Peyer's patch (tissue), 4 donors: Measurements from ENCODE around the gene ROPN1B.
"Not testable (repeated sequence)": the region's sequence is repeated elsewhere in the genome, so short reads cannot be mapped to it uniquely, and the experiment has no call there.

Source experiments
- POLR2A ChIP-seq, 2 donors: fragments of 450-650 bp; IDR thresholded peaks; one replicate each; pipeline ENCODE4 v1.5.1; 2017; ENCODE audit warnings: antibody characterized with exemption in 2 of 2, mild to moderate bottlenecking in 2 of 2, moderate library complexity in 2 of 2
- TF ChIP-seq, protein P1 (sequence below), 6 experiments: fragments of 450-650 bp in 4 of 6; fragments of 200-600 bp in 2 of 6; sonication (generic) in 1 of 6; IDR thresholded peaks; one replicate each; pipeline ENCODE4 v1.5.1; 2017 to 2019; ENCODE audit warnings: antibody characterized with exemption in 6 of 6, mild to moderate bottlenecking in 3 of 6, moderate library complexity in 1 of 6

DNA sequence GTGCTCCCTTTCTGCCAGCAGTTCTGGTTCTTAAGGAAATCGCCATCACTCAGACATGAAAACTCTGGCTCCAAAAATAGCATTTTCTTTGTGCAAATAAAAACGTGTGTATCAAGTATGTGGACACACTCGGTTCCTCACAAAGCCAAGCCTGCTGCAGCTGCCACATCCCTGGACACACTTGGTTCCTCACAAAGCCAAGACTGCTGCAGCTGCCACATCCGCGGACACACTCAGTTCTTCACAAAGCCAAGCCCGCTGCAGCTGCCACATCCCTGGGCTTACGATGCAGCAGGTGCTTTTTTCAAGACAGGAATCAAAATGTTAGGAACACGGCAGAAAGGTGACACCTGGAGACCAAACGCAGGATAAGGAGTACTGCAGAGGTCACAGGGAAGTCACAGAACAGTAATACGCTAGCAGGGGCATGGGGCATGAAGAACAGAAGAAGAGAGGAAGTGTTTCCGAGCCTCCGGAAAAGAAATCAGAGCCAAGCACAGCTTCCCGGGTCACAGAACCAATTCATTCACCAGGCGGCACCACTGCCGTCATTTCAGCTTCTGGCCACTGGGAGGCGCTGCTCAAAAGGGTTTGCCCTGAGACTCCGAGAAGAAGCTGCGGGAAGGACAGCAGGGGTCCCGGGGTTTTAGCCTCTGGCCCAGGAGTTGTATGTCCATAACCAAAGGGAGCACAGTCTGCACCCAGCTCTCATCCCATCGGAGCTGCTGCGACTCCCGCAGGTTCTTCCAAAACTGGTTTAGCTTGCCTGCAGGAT lies 40.0 kb upstream of the ROPN1B start:
- TF ChIP-seq, protein P1, sequence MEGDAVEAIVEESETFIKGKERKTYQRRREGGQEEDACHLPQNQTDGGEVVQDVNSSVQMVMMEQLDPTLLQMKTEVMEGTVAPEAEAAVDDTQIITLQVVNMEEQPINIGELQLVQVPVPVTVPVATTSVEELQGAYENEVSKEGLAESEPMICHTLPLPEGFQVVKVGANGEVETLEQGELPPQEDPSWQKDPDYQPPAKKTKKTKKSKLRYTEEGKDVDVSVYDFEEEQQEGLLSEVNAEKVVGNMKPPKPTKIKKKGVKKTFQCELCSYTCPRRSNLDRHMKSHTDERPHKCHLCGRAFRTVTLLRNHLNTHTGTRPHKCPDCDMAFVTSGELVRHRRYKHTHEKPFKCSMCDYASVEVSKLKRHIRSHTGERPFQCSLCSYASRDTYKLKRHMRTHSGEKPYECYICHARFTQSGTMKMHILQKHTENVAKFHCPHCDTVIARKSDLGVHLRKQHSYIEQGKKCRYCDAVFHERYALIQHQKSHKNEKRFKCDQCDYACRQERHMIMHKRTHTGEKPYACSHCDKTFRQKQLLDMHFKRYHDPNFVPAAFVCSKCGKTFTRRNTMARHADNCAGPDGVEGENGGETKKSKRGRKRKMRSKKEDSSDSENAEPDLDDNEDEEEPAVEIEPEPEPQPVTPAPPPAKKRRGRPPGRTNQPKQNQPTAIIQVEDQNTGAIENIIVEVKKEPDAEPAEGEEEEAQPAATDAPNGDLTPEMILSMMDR (IDR thresholded peaks at IDR 0.05), result peak in 5 of 6 experiments; percentile 25 to 72 (median 64)
- not testable (repeated sequence) for TF ChIP-seq POLR2A (IDR thresholded peaks at IDR 0.05)
